HepG2 (cell line): Measurements from ENCODE around the gene NACC2. TPM values are rescaled to one million over a fixed set of nuclear protein-coding genes. Genes with fewer than 3 reads are reported as not detected.

Source experiments
- DBP ChIP-seq: sonication (generic); formaldehyde crosslinking; IDR thresholded peaks from 2 replicates; pipeline ENCODE4 v1.4.0; 2020; ENCODE audit warnings: missing genetic modification reagents; ENCODE audit errors: not compliant biosample characterization
- ETV5 ChIP-seq: IDR thresholded peaks from 2 replicates; pipeline ENCODE4 v1.6.1; 2018; ENCODE audit warnings: missing biosample characterization, missing genetic modification reagents, inconsistent platforms, borderline replicate concordance
- FOXK1 ChIP-seq: sonication (generic); formaldehyde crosslinking; IDR thresholded peaks from 2 replicates; pipeline ENCODE4 v1.4.0; 2020; ENCODE audit warnings: low read depth, missing genetic modification reagents, borderline replicate concordance
- FOXO1 ChIP-seq: sonication (generic); formaldehyde crosslinking; IDR thresholded peaks from 2 replicates; pipeline ENCODE4 v1.4.0; 2020; ENCODE audit warnings: missing genetic modification reagents
- ISX ChIP-seq: sonication (generic); formaldehyde crosslinking; conservative IDR thresholded peaks from 2 replicates; pipeline ENCODE4 v1.5.0; 2020; ENCODE audit warnings: missing genetic modification reagents
- KDM2A ChIP-seq: sonication (generic); formaldehyde crosslinking; IDR thresholded peaks from 2 replicates; pipeline ENCODE4 v1.4.0; 2020; ENCODE audit warnings: low read depth, missing genetic modification reagents, borderline replicate concordance
- KDM5B ChIP-seq: sonication (generic); formaldehyde crosslinking; IDR thresholded peaks from 2 replicates; pipeline ENCODE4 v1.4.0; 2020; ENCODE audit warnings: missing genetic modification reagents, mild to moderate bottlenecking, borderline replicate concordance
- LCORL ChIP-seq, 2 experiments: fragments of 450-650 bp in 1 of 2; sonication (generic) in 1 of 2; formaldehyde crosslinking in 1 of 2; IDR thresholded peaks; 2 replicates each; pipeline versions ENCODE4 v1.5.0 to v1.6.1; 2017 to 2020; ENCODE audit warnings: antibody characterized with exemption in 1 of 2, missing genetic modification reagents in 1 of 2
- MTA1 ChIP-seq: sonication (generic); formaldehyde crosslinking; IDR thresholded peaks from 2 replicates; pipeline ENCODE4 v1.4.0; 2020; ENCODE audit warnings: missing genetic modification reagents, mild to moderate bottlenecking, borderline replicate concordance
- MZF1 ChIP-seq: sonication (generic); formaldehyde crosslinking; IDR thresholded peaks from 2 replicates; pipeline ENCODE4 v1.8.1; 2023; ENCODE audit warnings: mild to moderate bottlenecking, missing genetic modification reagents, borderline replicate concordance
- NR2F2 ChIP-seq: IDR thresholded peaks from 2 replicates; pipeline ENCODE4 v1.6.1; 2012; ENCODE audit warnings: low read depth, inconsistent platforms, borderline replicate concordance
- SP140L ChIP-seq: sonication (generic); formaldehyde crosslinking; IDR thresholded peaks from 2 replicates; pipeline ENCODE4 v1.4.0; 2020; ENCODE audit warnings: missing genetic modification reagents, borderline replicate concordance
- TP53 ChIP-seq: sonication (generic); formaldehyde crosslinking; conservative IDR thresholded peaks from 2 replicates; pipeline ENCODE4 v1.4.0; 2020; ENCODE audit warnings: missing genetic modification reagents
- ZBTB1 ChIP-seq: sonication (generic); formaldehyde crosslinking; IDR thresholded peaks from 2 replicates; pipeline ENCODE4 v1.4.0; 2020; ENCODE audit warnings: missing genetic modification reagents, borderline replicate concordance
- ZBTB8A ChIP-seq: sonication (generic); formaldehyde crosslinking; IDR thresholded peaks from 2 replicates; pipeline ENCODE4 v1.4.0; 2020; ENCODE audit warnings: mild to moderate bottlenecking, low read depth, missing genetic modification reagents, borderline replicate concordance
- ZNF512 ChIP-seq: sonication (generic); formaldehyde crosslinking; IDR thresholded peaks from 2 replicates; pipeline ENCODE4 v1.4.0; 2020; ENCODE audit warnings: mild to moderate bottlenecking, missing genetic modification reagents
- ZNF549 ChIP-seq: sonication (generic); formaldehyde crosslinking; IDR thresholded peaks from 2 replicates; pipeline ENCODE4 v1.5.0; 2020; ENCODE audit warnings: missing genetic modification reagents
- ZNF607 ChIP-seq: sonication (generic); formaldehyde crosslinking; IDR thresholded peaks from 2 replicates; pipeline ENCODE4 v1.5.1; 2020; ENCODE audit warnings: missing genetic modification reagents, mild to moderate bottlenecking, borderline replicate concordance
- ZNF614 ChIP-seq: IDR thresholded peaks from 2 replicates; pipeline ENCODE4 v1.6.1; 2018; ENCODE audit warnings: missing biosample characterization, missing genetic modification reagents, inconsistent platforms, borderline replicate concordance
- polyA plus RNA-seq, 8 experiments: library from polyadenylated mRNA; depleted of rRNA in 3 of 8; stranded (reverse) in 7 of 8; unstranded in 1 of 8; fragments of >200 nt; fragmentation: Illumina TruSeq in 4 of 8; extraction: Trizol in 4 of 8; gene quantifications; 2 replicates each; pipeline versions ENCODE4 v1.2.1 to v1.2.3, GENCODE V29; 2011 to 2016; ENCODE audit warnings: low read depth in 4 of 8, missing spikeins in 1 of 8, mixed read lengths in 1 of 8; ENCODE audit not compliant: insufficient read depth in 1 of 8
- total RNA-seq, 5 experiments: library from RNA; depleted of rRNA; stranded (reverse); fragments of >200 nt; fragmentation: Illumina TruSeq; extraction: Trizol; gene quantifications; 2 replicates each; pipeline ENCODE4 v1.2.3, GENCODE V29; 2016; ENCODE audit warnings: low read depth in 1 of 5
- TF ChIP-seq, protein P1 (sequence below): sonication (generic); formaldehyde crosslinking; IDR thresholded peaks from 2 replicates; pipeline ENCODE4 v1.4.0; 2020; ENCODE audit warnings: mild to moderate bottlenecking, missing genetic modification reagents
- TF ChIP-seq, protein P2 (sequence below): IDR thresholded peaks from 2 replicates; pipeline ENCODE4 v1.6.1; 2012; ENCODE audit warnings: inconsistent platforms
- TF ChIP-seq, protein P3 (sequence below): IDR thresholded peaks from 2 replicates; pipeline ENCODE4 v1.6.1; 2016; ENCODE audit warnings: low read depth, missing genetic modification reagents, missing compliant biosample characterization

The NACC2 gene
- total and polyA plus RNA-seq, 2 of the 13 experiments (the other 11 are each of a cell fraction or from before 2014, with no cell fraction given): 5.9 to 12.3 TPM

DNA sequence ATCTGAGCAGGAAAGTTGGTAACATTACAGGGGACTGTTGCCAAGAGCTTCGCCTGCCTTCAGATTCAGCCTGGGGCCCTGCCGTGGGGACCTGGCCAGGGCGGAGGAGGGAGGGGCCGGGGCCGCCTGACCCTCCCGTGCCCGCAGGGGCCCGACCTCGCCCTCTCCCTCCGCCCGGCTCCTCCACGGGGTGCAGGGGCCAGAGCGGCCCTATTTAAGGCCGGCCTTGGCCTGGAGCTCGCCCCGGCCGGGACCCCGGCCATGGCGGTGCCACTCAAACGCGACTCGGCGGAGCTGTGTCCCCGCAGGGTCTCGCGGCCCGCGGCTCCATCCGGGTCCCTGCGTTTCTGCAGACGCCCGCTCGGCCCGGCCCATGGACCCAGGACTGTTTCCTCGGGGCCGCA, 22.8 kb upstream of the NACC2 start (continued):
- TF ChIP-seq FOXK1 (CRISPR knock-in tag) (no peak), KDM5B (CRISPR knock-in tag) (peak; percentile 58; the same call in 1 of the 2 replicates), SP140L (CRISPR knock-in tag) (no peak), ZNF607 (CRISPR knock-in tag) (no peak; the same call in 1 of the 2 replicates), ZBTB8A (CRISPR knock-in tag) (0 out of 2 replicates have a peak, but pooled peaks have one; percentile 8), ISX (peak; percentile 27; the same call in 1 of the 2 replicates), ZBTB1 (CRISPR knock-in tag) (no peak), LCORL (IDR thresholded peaks at IDR 0.05) (no peak), LCORL (CRISPR knock-in tag; IDR thresholded peaks at IDR 0.05) (0 out of 2 replicates have a peak, but pooled peaks have one; percentile 39), MZF1 (CRISPR knock-in tag) (no peak), MTA1 (CRISPR knock-in tag) (no peak), DBP (peak; percentile 51), ETV5 (CRISPR knock-in tag) (no peak), ZNF614 (CRISPR knock-in tag) (peak; percentile 2; the same call in 1 of the 2 replicates), ZNF549 (CRISPR knock-in tag) (no peak), ZNF512 (CRISPR knock-in tag) (no peak), FOXO1 (CRISPR knock-in tag) (no peak), NR2F2 (no peak), KDM2A (CRISPR knock-in tag) (no peak), TP53 (CRISPR knock-in tag) (no peak)
- TF ChIP-seq, protein P1, sequence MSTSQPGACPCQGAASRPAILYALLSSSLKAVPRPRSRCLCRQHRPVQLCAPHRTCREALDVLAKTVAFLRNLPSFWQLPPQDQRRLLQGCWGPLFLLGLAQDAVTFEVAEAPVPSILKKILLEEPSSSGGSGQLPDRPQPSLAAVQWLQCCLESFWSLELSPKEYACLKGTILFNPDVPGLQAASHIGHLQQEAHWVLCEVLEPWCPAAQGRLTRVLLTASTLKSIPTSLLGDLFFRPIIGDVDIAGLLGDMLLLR: 0 out of 2 replicates have a peak, but pooled peaks have one; percentile 34
- TF ChIP-seq, protein P2, sequence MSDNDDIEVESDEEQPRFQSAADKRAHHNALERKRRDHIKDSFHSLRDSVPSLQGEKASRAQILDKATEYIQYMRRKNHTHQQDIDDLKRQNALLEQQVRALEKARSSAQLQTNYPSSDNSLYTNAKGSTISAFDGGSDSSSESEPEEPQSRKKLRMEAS: peak; percentile 41; the same call in 1 of the 2 replicates
- TF ChIP-seq, protein P3, sequence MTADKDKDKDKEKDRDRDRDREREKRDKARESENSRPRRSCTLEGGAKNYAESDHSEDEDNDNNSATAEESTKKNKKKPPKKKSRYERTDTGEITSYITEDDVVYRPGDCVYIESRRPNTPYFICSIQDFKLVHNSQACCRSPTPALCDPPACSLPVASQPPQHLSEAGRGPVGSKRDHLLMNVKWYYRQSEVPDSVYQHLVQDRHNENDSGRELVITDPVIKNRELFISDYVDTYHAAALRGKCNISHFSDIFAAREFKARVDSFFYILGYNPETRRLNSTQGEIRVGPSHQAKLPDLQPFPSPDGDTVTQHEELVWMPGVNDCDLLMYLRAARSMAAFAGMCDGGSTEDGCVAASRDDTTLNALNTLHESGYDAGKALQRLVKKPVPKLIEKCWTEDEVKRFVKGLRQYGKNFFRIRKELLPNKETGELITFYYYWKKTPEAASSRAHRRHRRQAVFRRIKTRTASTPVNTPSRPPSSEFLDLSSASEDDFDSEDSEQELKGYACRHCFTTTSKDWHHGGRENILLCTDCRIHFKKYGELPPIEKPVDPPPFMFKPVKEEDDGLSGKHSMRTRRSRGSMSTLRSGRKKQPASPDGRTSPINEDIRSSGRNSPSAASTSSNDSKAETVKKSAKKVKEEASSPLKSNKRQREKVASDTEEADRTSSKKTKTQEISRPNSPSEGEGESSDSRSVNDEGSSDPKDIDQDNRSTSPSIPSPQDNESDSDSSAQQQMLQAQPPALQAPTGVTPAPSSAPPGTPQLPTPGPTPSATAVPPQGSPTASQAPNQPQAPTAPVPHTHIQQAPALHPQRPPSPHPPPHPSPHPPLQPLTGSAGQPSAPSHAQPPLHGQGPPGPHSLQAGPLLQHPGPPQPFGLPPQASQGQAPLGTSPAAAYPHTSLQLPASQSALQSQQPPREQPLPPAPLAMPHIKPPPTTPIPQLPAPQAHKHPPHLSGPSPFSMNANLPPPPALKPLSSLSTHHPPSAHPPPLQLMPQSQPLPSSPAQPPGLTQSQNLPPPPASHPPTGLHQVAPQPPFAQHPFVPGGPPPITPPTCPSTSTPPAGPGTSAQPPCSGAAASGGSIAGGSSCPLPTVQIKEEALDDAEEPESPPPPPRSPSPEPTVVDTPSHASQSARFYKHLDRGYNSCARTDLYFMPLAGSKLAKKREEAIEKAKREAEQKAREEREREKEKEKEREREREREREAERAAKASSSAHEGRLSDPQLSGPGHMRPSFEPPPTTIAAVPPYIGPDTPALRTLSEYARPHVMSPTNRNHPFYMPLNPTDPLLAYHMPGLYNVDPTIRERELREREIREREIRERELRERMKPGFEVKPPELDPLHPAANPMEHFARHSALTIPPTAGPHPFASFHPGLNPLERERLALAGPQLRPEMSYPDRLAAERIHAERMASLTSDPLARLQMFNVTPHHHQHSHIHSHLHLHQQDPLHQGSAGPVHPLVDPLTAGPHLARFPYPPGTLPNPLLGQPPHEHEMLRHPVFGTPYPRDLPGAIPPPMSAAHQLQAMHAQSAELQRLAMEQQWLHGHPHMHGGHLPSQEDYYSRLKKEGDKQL (CRISPR knock-in tag): no peak
